Heart left ventricle (tissue), 13 donors: Measurements from ENCODE around the gene NAPEPLD.

Experiments used
- POLR2A ChIP-seq, 2 donors: fragments of 450-650 bp; IDR thresholded peaks; one replicate each; pipeline ENCODE4 v1.6.1; 2017; ENCODE audit warnings: antibody characterized with exemption in 2 of 2, mild to moderate bottlenecking in 2 of 2, moderate library complexity in 2 of 2
- TF ChIP-seq, protein P1 (sequence below), 12 donors: fragments of 200-600 bp; sonication (generic) in 4 of 12; IDR thresholded peaks; one replicate each; pipeline versions ENCODE4 v1.5.0 to v1.8.0; 2018 to 2022; ENCODE audit warnings: antibody characterized with exemption in 12 of 12, mild to moderate bottlenecking in 5 of 12
- donor health status: ischemic (EF 13 %, LVEDD 7.1; RV severe dilation, severe dysfunction).
- donor health status: DM: no; HTN: yes; CAD: no.
- donor health status: DM: no; HTN: no; CAD: no.
- donor health status: ischemic (EF 25% LVEDD 6.9; RV normal size, moderate dysfunction).
- donor health status: ischemic (EF 25% LVEDD 5.7; RV mildly dilated, moderate dysfunction).
- donor health status: ischemic (EF 35%, LVEDD 5.7; RV mildly dilated, moderate dysfunction).
- donor health status: nonischemic (EF 11% LVEDD 7.7; RV severe dilation, severe dysfunction).
- donor health status: DM: yes; HTN: yes; CAD: no.
- donor health status: PGD.
- donor health status: ischemic (EF 29% LVEDD 5.4; RV normal size, mild dysfunction).
- donor health status: nonischemic (EF 23%, LVEDD 6.1; RV moderate dilation, normal function).

DNA sequence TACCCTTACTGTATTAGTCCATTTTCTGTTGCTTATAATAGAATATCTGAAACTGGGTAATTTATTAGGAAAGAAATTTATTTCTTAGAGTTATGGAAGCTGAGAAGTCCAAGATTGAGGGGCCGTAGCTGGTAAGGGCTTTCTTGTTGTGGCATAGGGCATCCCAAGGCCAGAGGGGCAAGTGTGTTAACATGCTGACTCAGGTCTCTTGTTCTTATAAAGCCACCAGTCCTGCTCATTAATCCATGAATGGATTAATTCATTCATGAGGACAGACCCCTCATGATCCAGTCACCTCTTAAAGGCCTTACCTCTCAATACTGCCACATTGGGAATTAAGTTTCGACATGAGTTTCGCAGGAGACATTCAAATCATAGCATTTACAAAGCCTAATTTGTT is 71.6 kb downstream of the NAPEPLD start:
- TF ChIP-seq, protein P1, sequence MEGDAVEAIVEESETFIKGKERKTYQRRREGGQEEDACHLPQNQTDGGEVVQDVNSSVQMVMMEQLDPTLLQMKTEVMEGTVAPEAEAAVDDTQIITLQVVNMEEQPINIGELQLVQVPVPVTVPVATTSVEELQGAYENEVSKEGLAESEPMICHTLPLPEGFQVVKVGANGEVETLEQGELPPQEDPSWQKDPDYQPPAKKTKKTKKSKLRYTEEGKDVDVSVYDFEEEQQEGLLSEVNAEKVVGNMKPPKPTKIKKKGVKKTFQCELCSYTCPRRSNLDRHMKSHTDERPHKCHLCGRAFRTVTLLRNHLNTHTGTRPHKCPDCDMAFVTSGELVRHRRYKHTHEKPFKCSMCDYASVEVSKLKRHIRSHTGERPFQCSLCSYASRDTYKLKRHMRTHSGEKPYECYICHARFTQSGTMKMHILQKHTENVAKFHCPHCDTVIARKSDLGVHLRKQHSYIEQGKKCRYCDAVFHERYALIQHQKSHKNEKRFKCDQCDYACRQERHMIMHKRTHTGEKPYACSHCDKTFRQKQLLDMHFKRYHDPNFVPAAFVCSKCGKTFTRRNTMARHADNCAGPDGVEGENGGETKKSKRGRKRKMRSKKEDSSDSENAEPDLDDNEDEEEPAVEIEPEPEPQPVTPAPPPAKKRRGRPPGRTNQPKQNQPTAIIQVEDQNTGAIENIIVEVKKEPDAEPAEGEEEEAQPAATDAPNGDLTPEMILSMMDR (IDR thresholded peaks at IDR 0.05): no peak
- TF ChIP-seq POLR2A (IDR thresholded peaks at IDR 0.05): no peak
